HCT116 (cell line): ENCODE results near the gene RAB3GAP2. TPM values are rescaled to one million over a fixed set of nuclear protein-coding genes. Genes with fewer than 3 reads are reported as not detected.

Source experiments
- ATAC-seq: fragments of 200-7000 bp; cut with Tn5 transposase; 2 replicates; pipeline ENCODE4 v1.9.1; 2020; ENCODE audit warnings: mild to moderate bottlenecking, moderate library complexity
- BruUV-seq: library from RNA; stranded (reverse); fragments of 400-500 nt; replicated peaks from 2 replicates; lab custom pipeline; 2021; lab: Mats Ljungman, UMichigan
- CTCF ChIA-PET: fragments of 300-600 bp; sonication (Branson Sonifier 250); formaldehyde crosslinking; loops from one replicate; lab custom pipeline; 2021; ENCODE audit warnings: antibody characterized with exemption; lab: Charles Lee
- POLR2A ChIA-PET: fragments of 300-600, 350-600 bp; sonication (Branson Sonifier 250); formaldehyde crosslinking; loops from one replicate; lab custom pipeline; 2021; ENCODE audit warnings: antibody characterized with exemption; lab: Charles Lee
- RAD21 ChIA-PET, 2 experiments: fragments of 300-600 bp; sonication (Branson Sonifier 250); formaldehyde crosslinking; loops; one replicate each; lab custom pipeline; 2023; ENCODE audit warnings: low total read pairs in 2 of 2; ENCODE audit not compliant: uncharacterized antibody in 2 of 2, unreplicated experiment in 2 of 2, low non-redundant PET in 1 of 2; lab: Charles Lee
- DNase-seq: peaks from one replicate; pipeline ENCODE4 v3.0.0-alpha.2; 2010; ENCODE audit warnings: low read depth, low spot score
- H2AFZ ChIP-seq: fragments of 200-600 bp; shearing (Covaris generic), sonication (generic); 2 replicates; pipeline ENCODE4 v1.6.1; 2017; ENCODE audit warnings: low read depth, mixed run types, mixed read lengths, antibody characterized with exemption, low read length; ENCODE audit not compliant: poor library complexity, severe bottlenecking
- H3K27ac ChIP-seq: 2 replicates; pipeline ENCODE4 v1.5.1; 2012; ENCODE audit warnings: low read depth, low read length
- H3K27me3 ChIP-seq: fragments of 200-600 bp; sonication (generic); 2 replicates; pipeline ENCODE4 v1.6.1; 2016; ENCODE audit warnings: mixed run types, low read length, mixed read lengths; ENCODE audit not compliant: insufficient read depth
- H3K36me3 ChIP-seq, 2 experiments: fragments of 200-500 bp in 1 of 2; fragments of 200-600 bp in 1 of 2; sonication (Bioruptor generic) in 1 of 2; sonication (generic) in 1 of 2; 2 replicates each; pipeline versions ENCODE4 v1.5.1 to v1.6.1; 2014 to 2016; ENCODE audit warnings: low read length in 2 of 2, inconsistent platforms in 1 of 2, mixed read lengths in 1 of 2, mixed run types in 1 of 2; ENCODE audit not compliant: insufficient read depth in 2 of 2, control insufficient read depth in 1 of 2
- H3K4me1 ChIP-seq, 2 experiments: fragments of 200-600 bp in 1 of 2; sonication (generic) in 1 of 2; 2 replicates each; pipeline versions ENCODE4 v1.5.1 to v1.6.1; 2012 to 2017; ENCODE audit warnings: low read length in 2 of 2, inconsistent platforms in 1 of 2, mild to moderate bottlenecking in 1 of 2, mixed read lengths in 1 of 2, mixed run types in 1 of 2, moderate library complexity in 1 of 2; ENCODE audit not compliant: insufficient read depth in 2 of 2, control insufficient read depth in 1 of 2
- H3K4me2 ChIP-seq: fragments of 200-600 bp; sonication (generic); 2 replicates; pipeline ENCODE4 v1.6.1; 2017; ENCODE audit warnings: mixed run types, low read length, mixed read lengths
- H3K4me3 ChIP-seq, 2 experiments: fragments of 200-600 bp in 1 of 2; sonication (generic) in 1 of 2; replicated peaks in 1 of 2; 2 replicates each; pipeline ENCODE4 v1.5.1; 2011 to 2016; ENCODE audit warnings: low read length in 2 of 2, control low read depth in 1 of 2, low read depth in 1 of 2, mild to moderate bottlenecking in 1 of 2, mixed read lengths in 1 of 2, mixed run types in 1 of 2
- H3K79me2 ChIP-seq: fragments of 200-600 bp; sonication (generic); 2 replicates; pipeline ENCODE4 v1.6.1; 2017; ENCODE audit warnings: mild to moderate bottlenecking, mixed run types, low read length, moderate library complexity, mixed read lengths; ENCODE audit not compliant: insufficient read depth
- H3K9ac ChIP-seq: fragments of 200-600 bp; sonication (generic); 2 replicates; pipeline ENCODE4 v1.6.1; 2016; ENCODE audit warnings: low read length, mixed read lengths
- H3K9me2 ChIP-seq: fragments of 200-600 bp; sonication (generic), shearing (Covaris generic); 2 replicates; pipeline ENCODE4 v1.6.1; 2017; ENCODE audit warnings: mixed run types, mild to moderate bottlenecking, moderate library complexity; ENCODE audit not compliant: insufficient read depth
- H3K9me3 ChIP-seq, 2 experiments: fragments of 200-500 bp in 1 of 2; fragments of 200-600 bp in 1 of 2; sonication (Bioruptor generic) in 1 of 2; sonication (generic) in 1 of 2; 2 replicates each; pipeline ENCODE4 v1.6.1; 2014 to 2017; ENCODE audit warnings: low read length in 2 of 2, mixed read lengths in 2 of 2, inconsistent platforms in 1 of 2, low read depth in 1 of 2, mild to moderate bottlenecking in 1 of 2, mixed run types in 1 of 2, moderate library complexity in 1 of 2; ENCODE audit not compliant: control insufficient read depth in 1 of 2, insufficient read depth in 1 of 2
- H4K20me1 ChIP-seq: fragments of 200-600 bp; sonication (generic), shearing (Covaris generic); 2 replicates; pipeline ENCODE4 v1.6.1; 2017; ENCODE audit warnings: mixed run types, mild to moderate bottlenecking, moderate library complexity; ENCODE audit not compliant: insufficient read depth
- CEBPB ChIP-seq: IDR thresholded peaks from 2 replicates; pipeline ENCODE4 v1.6.1; 2012; ENCODE audit warnings: low read depth
- ELF1 ChIP-seq: IDR thresholded peaks from 2 replicates; pipeline ENCODE4 v1.6.1; 2012; ENCODE audit warnings: low read depth, borderline replicate concordance
- EZH2 ChIP-seq: fragments of 200-600 bp; sonication (generic); IDR thresholded peaks from 2 replicates; pipeline ENCODE4 v1.6.1; 2017; ENCODE audit warnings: antibody characterized with exemption, mixed run types
- EZH2phosphoT487 ChIP-seq: fragments of 200-600 bp; IDR thresholded peaks from 2 replicates; pipeline ENCODE4 v1.6.1; 2018; ENCODE audit warnings: antibody characterized with exemption, borderline replicate concordance
- FOSL1 ChIP-seq: IDR thresholded peaks from 2 replicates; pipeline ENCODE4 v1.6.1; 2012; ENCODE audit warnings: low read depth
- JUND ChIP-seq: IDR thresholded peaks from 2 replicates; pipeline ENCODE4 v1.6.1; 2012
- POLR2AphosphoS5 ChIP-seq: IDR thresholded peaks from 2 replicates; pipeline ENCODE4 v1.6.1; 2011; ENCODE audit warnings: mild to moderate bottlenecking, low read depth, low read length, moderate library complexity
- RAD21 ChIP-seq: IDR thresholded peaks from 2 replicates; pipeline ENCODE4 v1.6.1; 2012; ENCODE audit warnings: low read depth, mild to moderate bottlenecking
- SIN3A ChIP-seq: IDR thresholded peaks from 2 replicates; pipeline ENCODE4 v1.6.1; 2012; ENCODE audit warnings: low read depth
- TCF7L2 ChIP-seq: IDR thresholded peaks from 2 replicates; pipeline ENCODE4 v1.7.0; 2011; ENCODE audit warnings: borderline replicate concordance, inconsistent platforms; ENCODE audit not compliant: insufficient read depth, insufficient read length; ENCODE audit errors: extremely low read depth
- YY1 ChIP-seq: IDR thresholded peaks from 2 replicates; pipeline ENCODE4 v1.6.1; 2011; ENCODE audit warnings: low read length, low read depth, moderate library complexity, mild to moderate bottlenecking; ENCODE audit not compliant: insufficient replicate concordance; ENCODE audit errors: extremely low read depth
- ZFX ChIP-seq: fragments of 450-650 bp; IDR thresholded peaks from 2 replicates; pipeline ENCODE4 v1.6.1; 2017
- ZNF274 ChIP-seq: fragments of 200-500 bp; sonication (Bioruptor generic); IDR thresholded peaks from 2 replicates; pipeline ENCODE4 v1.6.1; 2014; ENCODE audit warnings: mild to moderate bottlenecking, low read depth, low read length, inconsistent platforms
- intact Hi-C: fragments of 100-400 bp; cut with micrococcal nuclease; formaldehyde crosslinking; loops from 2 replicates; pipeline ENCODE4 v1.10.0; 2022
- total RNA-seq: library from RNA; stranded (reverse); gene quantifications from one replicate; pipeline ENCODE4 v1.2.1, GENCODE V29; 2021; ENCODE audit not compliant: unreplicated experiment
- TF ChIP-seq, protein P1 (sequence below): IDR thresholded peaks from 2 replicates; pipeline ENCODE4 v1.6.1; 2012
- TF ChIP-seq, protein P2 (sequence below): IDR thresholded peaks from 2 replicates; pipeline ENCODE4 v1.6.1; 2011; ENCODE audit warnings: mild to moderate bottlenecking, low read length, moderate library complexity; ENCODE audit not compliant: insufficient replicate concordance; ENCODE audit errors: extremely low read depth
- TF ChIP-seq, protein P3 (sequence below), 3 experiments: fragments of 200-600 bp in 1 of 3; sonication (generic) in 1 of 3; IDR thresholded peaks in 2 of 3; conservative IDR thresholded peaks in 1 of 3; 2 replicates each; pipeline ENCODE4 v1.5.1; 2012 to 2017; ENCODE audit warnings: low read depth in 2 of 3, low read length in 2 of 3, antibody characterized with exemption in 1 of 3, borderline replicate concordance in 1 of 3, control low read depth in 1 of 3, mild to moderate bottlenecking in 1 of 3, mixed read lengths in 1 of 3, mixed run types in 1 of 3, moderate library complexity in 1 of 3; ENCODE audit not compliant: insufficient read depth in 1 of 3
- TF ChIP-seq, protein P4 (sequence below): IDR thresholded peaks from 2 replicates; pipeline ENCODE4 v1.6.1; 2012

Gene RAB3GAP2
- total RNA-seq, 1 experiment from 2014 or later, result 32.5 TPM

DNA sequence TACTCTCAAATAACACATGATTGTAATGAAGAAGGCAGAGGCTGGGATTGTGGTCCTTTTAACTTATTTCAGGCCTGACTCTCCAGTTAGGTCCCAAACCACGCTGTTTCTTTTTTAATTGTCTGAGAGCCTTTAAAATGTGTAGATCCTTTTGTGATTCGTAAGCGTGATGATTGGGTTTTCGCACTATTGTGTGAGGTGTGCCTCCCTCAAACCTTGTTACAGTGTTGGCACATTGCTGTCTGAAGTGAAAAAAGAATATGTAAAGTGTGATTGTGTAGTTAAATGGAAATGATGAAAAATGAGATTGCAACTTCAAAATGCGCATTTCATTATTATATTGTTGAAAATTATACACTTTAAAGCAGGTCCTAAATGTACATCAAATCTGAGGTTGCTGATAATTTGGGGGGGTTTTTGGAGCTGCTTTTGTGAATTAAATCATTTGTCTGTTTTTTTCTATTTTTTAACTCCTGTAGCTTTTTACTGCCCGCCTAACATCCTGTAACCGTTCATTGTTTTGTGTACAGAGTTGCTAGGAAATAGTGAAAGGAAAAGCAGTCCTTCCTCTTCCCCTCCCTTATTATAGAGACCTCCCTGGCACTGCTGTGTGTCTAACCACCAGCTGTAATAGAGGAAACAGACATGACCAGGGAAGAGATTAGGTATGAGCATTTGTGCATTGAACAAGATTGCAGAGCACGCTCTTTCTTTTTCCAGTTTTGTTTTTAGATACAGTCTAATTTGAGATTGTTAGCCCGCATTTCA lies 135.1 kb downstream of the RAB3GAP2 start:
- no peaks in the 10 kb centered on the region for H3K4me1 ChIP-seq
- no peaks in the 10 kb centered on the region for H3K9me3 ChIP-seq
- TF ChIP-seq POLR2AphosphoS5 (no peak), CEBPB (no peak), JUND (no peak), ZFX (no peak), FOSL1 (no peak), TCF7L2 (no peak), RAD21 (no peak), ZNF274 (no peak), YY1 (no peak), EZH2 (no peak), SIN3A (no peak), EZH2phosphoT487 (no peak), ELF1 (no peak)
- TF ChIP-seq, protein P1, sequence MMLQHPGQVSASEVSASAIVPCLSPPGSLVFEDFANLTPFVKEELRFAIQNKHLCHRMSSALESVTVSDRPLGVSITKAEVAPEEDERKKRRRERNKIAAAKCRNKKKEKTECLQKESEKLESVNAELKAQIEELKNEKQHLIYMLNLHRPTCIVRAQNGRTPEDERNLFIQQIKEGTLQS, result no peak
- TF ChIP-seq, protein P2, sequence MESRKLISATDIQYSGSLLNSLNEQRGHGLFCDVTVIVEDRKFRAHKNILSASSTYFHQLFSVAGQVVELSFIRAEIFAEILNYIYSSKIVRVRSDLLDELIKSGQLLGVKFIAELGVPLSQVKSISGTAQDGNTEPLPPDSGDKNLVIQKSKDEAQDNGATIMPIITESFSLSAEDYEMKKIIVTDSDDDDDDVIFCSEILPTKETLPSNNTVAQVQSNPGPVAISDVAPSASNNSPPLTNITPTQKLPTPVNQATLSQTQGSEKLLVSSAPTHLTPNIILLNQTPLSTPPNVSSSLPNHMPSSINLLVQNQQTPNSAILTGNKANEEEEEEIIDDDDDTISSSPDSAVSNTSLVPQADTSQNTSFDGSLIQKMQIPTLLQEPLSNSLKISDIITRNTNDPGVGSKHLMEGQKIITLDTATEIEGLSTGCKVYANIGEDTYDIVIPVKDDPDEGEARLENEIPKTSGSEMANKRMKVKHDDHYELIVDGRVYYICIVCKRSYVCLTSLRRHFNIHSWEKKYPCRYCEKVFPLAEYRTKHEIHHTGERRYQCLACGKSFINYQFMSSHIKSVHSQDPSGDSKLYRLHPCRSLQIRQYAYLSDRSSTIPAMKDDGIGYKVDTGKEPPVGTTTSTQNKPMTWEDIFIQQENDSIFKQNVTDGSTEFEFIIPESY, result no peak
- TF ChIP-seq, protein P3, sequence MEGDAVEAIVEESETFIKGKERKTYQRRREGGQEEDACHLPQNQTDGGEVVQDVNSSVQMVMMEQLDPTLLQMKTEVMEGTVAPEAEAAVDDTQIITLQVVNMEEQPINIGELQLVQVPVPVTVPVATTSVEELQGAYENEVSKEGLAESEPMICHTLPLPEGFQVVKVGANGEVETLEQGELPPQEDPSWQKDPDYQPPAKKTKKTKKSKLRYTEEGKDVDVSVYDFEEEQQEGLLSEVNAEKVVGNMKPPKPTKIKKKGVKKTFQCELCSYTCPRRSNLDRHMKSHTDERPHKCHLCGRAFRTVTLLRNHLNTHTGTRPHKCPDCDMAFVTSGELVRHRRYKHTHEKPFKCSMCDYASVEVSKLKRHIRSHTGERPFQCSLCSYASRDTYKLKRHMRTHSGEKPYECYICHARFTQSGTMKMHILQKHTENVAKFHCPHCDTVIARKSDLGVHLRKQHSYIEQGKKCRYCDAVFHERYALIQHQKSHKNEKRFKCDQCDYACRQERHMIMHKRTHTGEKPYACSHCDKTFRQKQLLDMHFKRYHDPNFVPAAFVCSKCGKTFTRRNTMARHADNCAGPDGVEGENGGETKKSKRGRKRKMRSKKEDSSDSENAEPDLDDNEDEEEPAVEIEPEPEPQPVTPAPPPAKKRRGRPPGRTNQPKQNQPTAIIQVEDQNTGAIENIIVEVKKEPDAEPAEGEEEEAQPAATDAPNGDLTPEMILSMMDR (IDR thresholded peaks at IDR 0.05 in 2 of 3, conservative IDR thresholded peaks at IDR 0.05 in 1 of 3; ENCODE audit: borderline replicate concordance in 1 of 3, insufficient read depth in 1 of 3, low read depth in 2 of 3, low read length in 2 of 3), result no peak
- TF ChIP-seq, protein P4, sequence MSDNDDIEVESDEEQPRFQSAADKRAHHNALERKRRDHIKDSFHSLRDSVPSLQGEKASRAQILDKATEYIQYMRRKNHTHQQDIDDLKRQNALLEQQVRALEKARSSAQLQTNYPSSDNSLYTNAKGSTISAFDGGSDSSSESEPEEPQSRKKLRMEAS, result no peak
- H3K4me3 ChIP-seq, result no peak overlapping the region
- ChIA-PET RAD21 (no interaction called here), POLR2A (interaction anchor here (0.7 kb wide), 2 partner anchors 19 to 552 kb away, joined by 4 to 7 read pairs; no protein-coding TSS in a partner anchor), CTCF (interaction anchor here (0.7 kb wide), 1 partner anchor 289 kb away, joined by 5 read pairs; no protein-coding TSS in a partner anchor)
- H3K79me2 ChIP-seq, result no peaks in the 10 kb centered on the region
- intact Hi-C loops, result no loop called here
- H3K36me3 ChIP-seq, result peaks cover 34 to 37% of the 10 kb centered on the region in 2 experiments
- no peak overlapping the region for H3K4me2 ChIP-seq
- H3K9me2 ChIP-seq, result no peaks in the 10 kb centered on the region
- no peak overlapping the region for H2AFZ ChIP-seq
- BruUV-seq, result no TSS peak
- H3K27ac ChIP-seq, result no peak overlapping the region
- ATAC-seq (no peak), DNase-seq (no peak)
- H4K20me1 ChIP-seq, result no peaks in the 10 kb centered on the region
- H3K27me3 ChIP-seq, result no peaks in the 10 kb centered on the region
- no peak overlapping the region for H3K9ac ChIP-seq
